Glomerular endothelial cell (primary cell): ENCODE results near the gene ADK. TPM values are rescaled to one million over a fixed set of nuclear protein-coding genes. Genes with fewer than 3 reads are reported as not detected.

ENCODE experiments used
- DNase-seq: peaks from one replicate; pipeline ENCODE4 v3.0.0-alpha.2; 2011; ENCODE audit warnings: low read depth, low spot score; ENCODE audit errors: extremely low read depth
- total RNA-seq: library from RNA; depleted of rRNA; stranded (reverse); fragments of >200 nt; gene quantifications from 2 replicates; pipeline ENCODE4 v1.2.3, GENCODE V29; 2015

The ADK gene
- total RNA-seq, 1 donor from 2014 or later, result 23.9 TPM

- DNase-seq, result no peak
Measured at GRCh38 chr10:74640134-74640921, 489.3 kb downstream of the ADK start.

GRCh38 chr10:74641659-74642058 is 490.6 kb downstream of the ADK start:
- no peak for DNase-seq

- DNase-seq, result no peak
Measured at GRCh38 chr10:74642901-74643595, 492.0 kb downstream of the ADK start.

GRCh38 chr10:74643596-74643975 is 492.6 kb downstream of the ADK start:
- no peak for DNase-seq

DNA sequence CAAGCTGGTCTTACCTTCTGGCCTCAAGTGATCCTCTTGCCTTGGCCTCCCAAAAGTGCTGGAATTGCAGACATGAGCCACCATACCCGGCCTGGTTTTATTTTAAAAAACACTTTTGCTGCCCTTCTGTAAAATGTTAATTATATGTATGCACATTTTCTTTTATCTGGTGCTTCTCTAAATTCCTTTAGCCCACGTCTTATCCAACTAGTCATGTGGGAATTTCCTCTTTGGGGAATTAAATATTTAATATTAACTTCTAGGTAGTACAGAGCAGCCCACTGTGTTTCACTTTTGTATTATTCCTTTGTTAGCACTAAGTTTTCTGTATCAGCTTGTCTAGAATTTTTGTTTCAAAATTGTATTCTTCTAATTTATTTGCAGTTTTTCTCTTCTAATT is 493.7 kb downstream of the ADK start:
- no peak for DNase-seq

DNA sequence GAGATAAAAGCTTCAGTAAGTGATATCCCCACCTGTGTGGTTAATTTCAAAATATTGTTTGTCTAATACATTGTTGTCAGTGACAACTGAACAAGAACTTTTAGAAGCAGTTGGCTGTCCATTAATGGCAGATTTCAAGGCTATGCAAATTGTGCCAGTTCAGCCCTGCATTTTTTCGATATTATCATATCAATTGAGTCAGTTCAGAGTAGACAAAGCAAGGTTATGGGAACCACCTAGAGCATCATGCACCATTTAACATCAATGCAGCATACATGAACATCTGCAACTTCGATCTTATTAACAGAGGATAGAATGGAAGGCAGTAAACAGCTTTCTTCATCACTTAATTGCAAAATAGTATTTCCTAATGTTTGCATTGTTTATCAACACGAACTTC is 494.7 kb downstream of the ADK start:
- DNase-seq, result no peak

DNA sequence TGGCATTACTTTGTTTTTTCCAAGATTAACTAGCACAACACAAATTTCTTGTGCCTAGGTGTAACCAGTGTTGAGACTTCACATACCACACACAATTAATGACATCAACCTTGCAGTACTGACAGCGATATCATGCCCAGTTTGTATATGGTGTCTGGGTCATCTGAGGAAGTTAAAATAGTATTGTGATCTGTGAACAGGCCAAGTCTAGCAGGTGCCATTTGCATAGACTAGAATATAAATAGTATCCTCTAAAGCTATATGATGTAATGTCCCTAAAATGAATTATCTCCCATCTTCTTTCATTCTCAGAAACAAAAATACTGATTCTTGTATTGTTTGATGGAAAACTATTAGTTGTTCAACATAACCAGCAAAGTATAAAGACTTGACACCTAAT is 499.6 kb downstream of the ADK start:
- no peak for DNase-seq

GRCh38 chr10:74651565-74651964 is 500.5 kb downstream of the ADK start:
- no peak for DNase-seq

DNA sequence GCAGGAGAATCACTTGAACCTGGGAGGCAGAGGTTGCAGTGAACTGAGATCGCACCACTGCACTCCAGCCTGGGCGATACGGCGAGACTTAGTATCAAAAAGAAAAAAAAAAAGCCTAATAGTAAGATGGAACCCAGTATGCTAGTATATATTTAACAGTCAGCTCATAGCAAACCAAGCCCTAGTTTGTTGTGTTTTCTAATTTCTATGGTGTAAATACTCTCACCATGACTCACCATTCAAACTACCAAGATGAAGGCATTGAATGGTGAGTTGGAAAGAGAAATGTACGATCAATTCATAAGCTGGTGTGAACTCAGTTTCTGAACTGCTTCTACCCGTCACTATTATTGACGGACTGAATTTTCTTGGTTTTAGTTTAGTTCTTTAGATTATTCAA is 501.6 kb downstream of the ADK start:
- no peak for DNase-seq

- no peak for DNase-seq
Measured at GRCh38 chr10:74658511-74658910, 507.5 kb downstream of the ADK start.

GRCh38 chr10:74662635-74663034 is 511.6 kb downstream of the ADK start:
- no peak for DNase-seq

- DNase-seq, result no peak
Measured at GRCh38 chr10:74669210-74669609, 518.2 kb downstream of the ADK start.

GRCh38 chr10:74671716-74672115 is 520.7 kb downstream of the ADK start:
- no peak for DNase-seq

DNA sequence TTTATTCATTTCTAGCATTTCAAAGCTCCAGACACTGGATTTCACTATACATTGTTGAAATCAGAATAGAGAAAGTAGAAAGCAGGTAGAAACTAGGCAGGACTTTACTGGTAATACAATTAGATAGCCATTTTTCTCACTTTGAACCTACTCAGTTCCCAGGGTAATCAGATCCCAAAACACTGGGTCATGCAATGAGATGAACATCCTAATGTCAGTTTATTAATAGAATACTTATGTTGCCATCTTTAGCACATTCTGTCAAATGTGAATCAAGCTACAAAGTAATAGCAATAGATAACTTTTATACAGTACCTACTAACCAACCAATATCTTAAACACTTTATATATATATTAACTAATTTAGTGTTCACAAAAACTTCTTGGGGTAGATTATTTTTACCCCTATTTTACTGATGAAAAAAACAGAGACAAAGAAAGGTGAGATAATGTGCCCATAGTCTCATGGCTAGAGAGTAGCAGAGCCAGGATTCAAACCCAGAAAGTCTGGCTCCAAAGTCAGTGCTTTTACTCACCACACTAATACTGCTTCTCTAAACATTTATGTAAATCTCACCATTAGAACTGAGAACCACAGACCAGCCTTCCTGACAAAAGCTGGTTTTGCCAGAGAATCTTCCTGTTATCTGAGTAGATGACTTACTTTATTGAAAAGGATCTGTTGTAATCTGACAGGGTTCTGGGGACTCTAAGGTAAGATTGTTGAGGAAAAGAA is 521.6 kb downstream of the ADK start:
- DNase-seq, result no peak

- DNase-seq, result no peak
Measured at GRCh38 chr10:74674927-74675326, 523.9 kb downstream of the ADK start.

DNA sequence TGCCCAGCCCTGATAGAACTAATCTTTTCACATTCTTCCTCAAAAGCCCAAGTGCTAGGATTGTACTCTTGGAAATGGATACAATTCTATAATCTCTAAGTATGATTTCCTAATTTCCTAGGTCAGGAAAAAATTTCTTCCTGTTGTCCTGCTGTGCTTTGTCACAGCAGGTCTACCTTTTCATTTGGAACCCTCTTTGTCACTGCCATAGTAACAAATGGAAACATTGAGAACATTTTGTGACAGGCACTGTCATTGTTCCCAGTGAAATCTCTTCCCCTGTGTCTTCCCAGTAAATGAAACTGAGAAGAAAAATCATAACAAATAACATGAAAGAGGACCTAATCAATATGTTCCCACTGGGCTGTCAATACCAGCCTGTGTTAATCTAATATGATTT is 524.5 kb downstream of the ADK start:
- no peak for DNase-seq

GRCh38 chr10:74677951-74678350 is 526.9 kb downstream of the ADK start:
- no peak for DNase-seq

DNA sequence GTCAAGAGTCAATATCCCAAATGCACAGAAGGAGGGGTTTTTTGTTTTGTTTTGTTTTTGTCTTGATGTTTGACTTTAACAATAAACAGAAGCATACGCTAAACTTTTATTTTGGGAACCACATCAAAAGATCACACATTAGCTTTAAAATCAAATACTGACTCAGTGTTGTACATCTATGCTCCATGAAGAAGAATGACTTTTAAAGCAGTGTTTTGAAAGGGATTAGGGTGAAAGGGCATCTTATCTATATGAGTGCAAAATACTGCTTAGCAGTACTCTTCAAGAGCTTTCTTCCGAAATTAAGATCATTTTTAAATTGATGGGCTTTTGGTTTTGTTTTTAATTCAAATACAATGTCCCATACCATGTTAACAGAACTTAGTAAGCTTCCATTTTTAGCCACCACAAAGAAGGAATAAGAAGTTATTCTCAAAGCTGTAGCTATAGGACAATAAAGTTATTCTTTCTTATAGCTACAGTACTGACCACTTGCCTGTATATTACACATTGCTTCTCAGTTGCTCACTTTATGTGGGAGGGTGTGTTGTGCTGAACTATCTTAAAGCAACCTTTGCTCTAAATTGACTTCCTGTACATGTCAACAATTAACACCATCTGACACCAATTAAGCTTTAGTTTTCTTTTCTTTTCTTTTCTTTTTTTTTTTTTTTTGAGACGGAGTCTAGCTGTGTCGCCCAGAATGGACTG is 531.1 kb downstream of the ADK start:
- no peak for DNase-seq

DNA sequence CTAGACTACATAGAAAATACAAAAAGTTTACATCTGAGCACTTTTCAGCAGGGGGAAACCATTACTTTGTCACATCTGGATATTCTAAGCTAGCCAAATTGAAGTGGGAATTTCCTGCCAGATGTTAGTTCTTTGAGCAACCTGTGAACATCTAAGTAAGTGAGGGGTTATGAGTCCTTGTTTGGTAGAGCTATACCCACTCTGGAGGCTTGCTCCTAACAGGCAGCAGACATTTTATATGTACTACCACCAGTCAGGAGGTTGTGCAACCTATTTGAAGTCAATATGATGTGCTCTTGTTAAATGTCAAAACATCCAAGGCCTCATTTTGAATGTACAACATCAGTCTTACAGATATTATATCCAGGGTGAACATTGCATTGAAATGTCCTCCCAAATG is 532.0 kb downstream of the ADK start:
- DNase-seq, result no peak

DNA sequence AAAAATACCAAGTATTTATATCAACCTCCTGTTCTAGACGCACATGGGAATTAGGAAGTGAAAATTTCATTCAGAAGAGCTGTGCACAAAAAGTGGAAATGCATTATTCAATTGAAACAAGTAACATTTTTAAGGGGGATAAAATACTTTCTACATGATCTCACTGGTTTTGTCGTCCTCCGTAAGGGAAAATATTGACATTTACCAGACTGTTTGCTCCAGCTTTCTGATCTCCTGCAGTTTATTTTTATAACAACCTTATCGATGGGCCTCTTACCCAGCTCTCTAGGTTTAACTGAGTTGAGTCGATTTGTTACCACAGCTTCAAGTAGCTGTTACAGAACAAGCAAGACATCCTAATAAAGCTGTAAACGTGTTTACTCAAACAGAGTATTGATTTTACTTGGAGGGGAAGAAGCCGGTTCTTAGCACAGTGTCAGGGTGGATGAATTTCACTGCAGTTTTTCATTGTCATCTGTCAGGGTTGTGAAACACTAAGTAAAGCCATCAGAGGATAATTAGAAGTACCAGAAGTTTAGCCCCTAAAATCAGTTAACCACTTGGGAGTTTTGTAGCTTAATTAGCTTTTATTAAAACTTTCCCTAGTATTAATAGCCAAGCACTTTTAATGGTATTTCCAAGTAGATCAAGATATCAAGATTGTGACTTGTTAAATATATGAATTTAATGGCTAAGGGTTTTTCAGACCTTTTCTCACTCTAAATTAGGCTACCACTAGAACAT is 532.8 kb downstream of the ADK start:
- no peak for DNase-seq
